H9 (cell line): ENCODE data around the gene PTK6. TPM values are rescaled to one million over a fixed set of nuclear protein-coding genes. Genes with fewer than 3 reads are reported as not detected.

Experiments
- DNase-seq: peaks from one replicate; pipeline ENCODE4 v3.0.0-alpha.2; 2017
- H2AFZ ChIP-seq: one replicate; pipeline ENCODE4 v1.6.1; 2013; ENCODE audit warnings: mild to moderate bottlenecking, low read length, control low read depth, moderate library complexity
- H2AK5ac ChIP-seq: 2 replicates; pipeline ENCODE4 v1.6.1; 2013; ENCODE audit warnings: low read length, control low read depth, mixed read lengths; ENCODE audit not compliant: insufficient read length
- H2BK120ac ChIP-seq: one replicate; pipeline ENCODE4 v1.6.1; 2013; ENCODE audit warnings: low read depth, mild to moderate bottlenecking, low read length, control low read depth, inconsistent platforms; ENCODE audit not compliant: poor library complexity, severe bottlenecking
- H2BK12ac ChIP-seq: 2 replicates; pipeline ENCODE4 v1.6.1; 2013; ENCODE audit warnings: low read length, control low read depth, mixed read lengths, low read depth; ENCODE audit not compliant: insufficient read length
- H2BK15ac ChIP-seq: 2 replicates; pipeline ENCODE4 v1.6.1; 2013; ENCODE audit warnings: low read depth, low read length, control low read depth
- H2BK20ac ChIP-seq: one replicate; pipeline ENCODE4 v1.6.1; 2013; ENCODE audit warnings: low read depth, mild to moderate bottlenecking, low read length, control low read depth, inconsistent platforms; ENCODE audit not compliant: poor library complexity, severe bottlenecking
- H2BK5ac ChIP-seq: 2 replicates; pipeline ENCODE4 v1.6.1; 2013; ENCODE audit warnings: low read length, control low read depth, mixed read lengths; ENCODE audit not compliant: insufficient read length
- H3K14ac ChIP-seq: 2 replicates; pipeline ENCODE4 v1.6.1; 2013; ENCODE audit warnings: low read length, control low read depth; ENCODE audit not compliant: insufficient read depth
- H3K18ac ChIP-seq: 2 replicates; pipeline ENCODE4 v1.6.1; 2013; ENCODE audit warnings: low read depth, mild to moderate bottlenecking, mixed read lengths, low read length, control low read depth; ENCODE audit not compliant: insufficient read length
- H3K23ac ChIP-seq: 2 replicates; pipeline ENCODE4 v1.6.1; 2013; ENCODE audit warnings: low read length, control low read depth, mixed read lengths, low read depth; ENCODE audit not compliant: insufficient read length
- H3K23me2 ChIP-seq: 2 replicates; pipeline ENCODE4 v1.6.1; 2013; ENCODE audit warnings: low read depth, mild to moderate bottlenecking, mixed read lengths, low read length, control low read depth; ENCODE audit not compliant: insufficient read length, poor library complexity, severe bottlenecking
- H3K27ac ChIP-seq: 2 replicates; pipeline ENCODE4 v1.5.1; 2013; ENCODE audit warnings: low read length, control low read depth, mixed read lengths, low read depth; ENCODE audit not compliant: insufficient read length
- H3K27me3 ChIP-seq: 2 replicates; pipeline ENCODE4 v1.6.1; 2013; ENCODE audit warnings: low read length, control low read depth, inconsistent platforms; ENCODE audit not compliant: insufficient read depth
- H3K4ac ChIP-seq: 2 replicates; pipeline ENCODE4 v1.6.1; 2013; ENCODE audit warnings: low read depth, mild to moderate bottlenecking, control low read depth, inconsistent platforms, low read length, moderate library complexity
- H3K4me1 ChIP-seq: 2 replicates; pipeline ENCODE4 v1.6.1; 2013; ENCODE audit warnings: low read length, control low read depth, inconsistent platforms; ENCODE audit not compliant: insufficient read depth
- H3K4me2 ChIP-seq: 2 replicates; pipeline ENCODE4 v1.6.1; 2013; ENCODE audit warnings: low read length, control low read depth, mixed read lengths; ENCODE audit not compliant: insufficient read length, insufficient read depth
- H3K56ac ChIP-seq: 2 replicates; pipeline ENCODE4 v1.6.1; 2013; ENCODE audit warnings: low read depth, mild to moderate bottlenecking, mixed read lengths, low read length, control low read depth; ENCODE audit not compliant: insufficient read length
- H3K79me1 ChIP-seq: 2 replicates; pipeline ENCODE4 v1.6.1; 2013; ENCODE audit warnings: low read depth, mild to moderate bottlenecking, moderate library complexity, low read length, control low read depth, inconsistent platforms; ENCODE audit not compliant: insufficient read depth, poor library complexity, severe bottlenecking
- H3K79me2 ChIP-seq: 2 replicates; pipeline ENCODE4 v1.6.1; 2013; ENCODE audit warnings: low read length, control low read depth, inconsistent platforms; ENCODE audit not compliant: insufficient read depth
- H3K9ac ChIP-seq: 2 replicates; pipeline ENCODE4 v1.6.1; 2013; ENCODE audit warnings: low read length, control low read depth, mixed read lengths; ENCODE audit not compliant: insufficient read length; ENCODE audit errors: extremely low read depth
- H3K9me3 ChIP-seq: one replicate; pipeline ENCODE4 v1.6.1; 2013; ENCODE audit warnings: low read depth, low read length, inconsistent platforms; ENCODE audit not compliant: control insufficient read depth
- H3T11ph ChIP-seq: one replicate; pipeline ENCODE4 v1.6.1; 2013; ENCODE audit warnings: mild to moderate bottlenecking, low read length, control low read depth, inconsistent platforms
- H4K20me1 ChIP-seq: one replicate; pipeline ENCODE4 v1.6.1; 2013; ENCODE audit not compliant: control insufficient read depth, insufficient read length, insufficient read depth
- H4K5ac ChIP-seq: 2 replicates; pipeline ENCODE4 v1.6.1; 2013; ENCODE audit warnings: low read depth, mild to moderate bottlenecking, mixed read lengths, low read length, control low read depth; ENCODE audit not compliant: insufficient read length
- H4K8ac ChIP-seq: replicated peaks from 2 replicates; pipeline ENCODE4 v1.6.1; 2013; ENCODE audit warnings: low read length, control low read depth, mixed read lengths, low read depth; ENCODE audit not compliant: insufficient read length
- H4K91ac ChIP-seq: 2 replicates; pipeline ENCODE4 v1.6.1; 2013; ENCODE audit warnings: low read depth, mild to moderate bottlenecking, moderate library complexity, mixed read lengths, low read length, control low read depth; ENCODE audit not compliant: insufficient read length
- H3K27ac Mint-ChIP-seq, 3 experiments: 2 replicates in 2 of 3; 3 replicates in 1 of 3; pipeline ENCODE4 v1.8.0; 2020 to 2021; ENCODE audit warnings: mixed read lengths in 3 of 3, mild to moderate bottlenecking in 1 of 3, moderate library complexity in 1 of 3
- H3K27me3 Mint-ChIP-seq: 2 replicates; pipeline ENCODE4 v1.8.0; 2021; ENCODE audit warnings: low read depth, mild to moderate bottlenecking, moderate library complexity, mixed read lengths
- H3K36me3 Mint-ChIP-seq, 3 experiments: 2 replicates in 2 of 3; 3 replicates in 1 of 3; pipeline ENCODE4 v1.8.0; 2020 to 2021; ENCODE audit warnings: low read depth in 3 of 3, mixed read lengths in 3 of 3; ENCODE audit not compliant: insufficient read depth in 1 of 3
- H3K4me1 Mint-ChIP-seq, 2 experiments: 2 replicates each; pipeline ENCODE4 v1.8.0; 2020; ENCODE audit warnings: mixed read lengths in 2 of 2
- H3K4me3 Mint-ChIP-seq, 2 experiments: 2 replicates in 1 of 2; 3 replicates in 1 of 2; pipeline ENCODE4 v1.8.0; 2020 to 2021; ENCODE audit warnings: mild to moderate bottlenecking in 2 of 2, mixed read lengths in 2 of 2, moderate library complexity in 1 of 2
- H3K9me3 Mint-ChIP-seq, 2 experiments: 2 replicates in 1 of 2; 3 replicates in 1 of 2; pipeline ENCODE4 v1.8.0; 2020; ENCODE audit warnings: mild to moderate bottlenecking in 2 of 2, mixed read lengths in 2 of 2, moderate library complexity in 1 of 2
- WGBS: extraction: QIAGEN DNeasy Blood & Tissue Kit; methylation state at CpG from one replicate; pipeline ENCODE4 v1.1.7; 2013; ENCODE audit warnings: missing lambda C conversion rate, low lambda C conversion rate, mixed read lengths; ENCODE audit not compliant: insufficient read length; ENCODE audit errors: extremely low coverage; 5-methylcytosine and 5-hydroxymethylcytosine counted together
- total RNA-seq: library from RNA; stranded (reverse); gene quantifications from 2 replicates; pipeline ENCODE4 v1.2.1, GENCODE V29; 2021
- TF ChIP-seq, protein P1 (sequence below): fragments of 200-600 bp; sonication (generic); conservative IDR thresholded peaks from 3 replicates; pipeline ENCODE4 v1.8.0; 2021; ENCODE audit warnings: antibody characterized with exemption, mild to moderate bottlenecking

Gene PTK6
- total RNA-seq, 1 experiment from 2014 or later = 0.46 TPM

DNA sequence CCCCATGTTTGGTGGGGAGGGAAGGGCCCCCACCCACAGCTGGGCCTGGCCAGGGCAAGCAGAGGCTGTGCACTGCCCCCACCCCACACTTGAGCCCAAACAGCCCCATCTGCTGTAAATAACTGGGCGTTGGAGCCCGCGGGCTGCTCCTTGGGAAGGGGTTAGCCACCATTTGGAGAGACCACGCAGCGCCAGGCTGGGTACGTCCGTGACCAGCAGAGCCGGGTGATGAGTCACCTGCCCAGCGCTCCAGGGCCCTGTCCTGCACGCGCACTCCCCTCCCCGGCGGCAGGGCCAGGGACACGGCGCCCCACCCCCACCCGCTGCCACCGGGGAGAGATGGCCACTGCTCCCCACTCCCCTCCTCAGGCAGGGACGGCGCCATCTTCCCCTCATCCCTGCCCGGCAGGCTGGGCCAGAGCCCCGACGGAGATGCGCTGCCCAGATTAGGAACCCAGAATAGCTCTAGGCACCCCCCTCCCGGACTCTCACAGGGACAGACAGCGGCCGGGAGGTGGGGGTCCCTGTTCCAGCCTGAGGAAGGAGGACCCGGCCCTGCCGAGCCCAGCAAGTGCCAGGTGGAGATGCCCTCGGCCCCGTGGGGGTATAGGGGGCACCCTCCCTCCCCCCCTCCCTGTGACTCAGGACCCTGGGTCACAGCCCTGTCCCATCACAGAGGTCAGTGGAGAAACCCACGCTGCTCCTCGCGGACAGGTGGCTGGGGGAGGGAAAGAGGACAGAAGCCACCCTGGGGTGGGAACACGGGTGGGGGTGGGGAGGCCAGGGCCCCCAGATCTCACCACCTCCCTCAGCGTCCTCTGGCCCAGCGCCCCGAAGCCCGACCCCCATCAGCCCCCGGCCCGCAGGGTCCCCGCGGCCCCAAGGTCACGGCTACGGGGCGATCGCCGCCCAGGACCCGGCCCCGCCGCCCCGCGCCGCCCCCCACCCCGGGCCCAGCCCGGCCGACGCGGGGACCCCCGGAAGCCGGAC is 38.9 kb downstream of the PTK6 start:
- Mint-ChIP-seq H3K4me1 (peaks cover 4 to 10% of the 10 kb centered on the region in 2 experiments; a peak in 3 of 4 replicates), H3K4me3 (peak overlapping the region; percentile 47 to 76), H3K36me3 (peaks cover 0 to 6% (median under 1%) of the 10 kb centered on the region in 3 experiments; a peak in 2 of 7 replicates), H3K27me3 (peaks cover 46% of the 10 kb centered on the region), H3K9me3 (no peaks in the 10 kb centered on the region), H3K27ac (no peak overlapping the region)
- WGBS = no CpG with 5 or more reads among the region's 60 CpGs
- Histone ChIP-seq H3K56ac (no peak overlapping the region), H3T11ph (no peak overlapping the region), H4K8ac (no peak overlapping the region), H4K5ac (no peak overlapping the region), H4K91ac (no peak overlapping the region), H3K14ac (no peak overlapping the region), H4K20me1 (peaks cover 2% of the 10 kb centered on the region), H3K4me1 (no peaks in the 10 kb centered on the region), H3K79me2 (no peaks in the 10 kb centered on the region), H2BK120ac (no peak overlapping the region), H3K23me2 (peaks cover 5% of the 10 kb centered on the region), H3K4ac (no peak overlapping the region), H3K27me3 (peaks cover 4% of the 10 kb centered on the region; the same call in 1 of the 2 replicates), H2BK12ac (no peak overlapping the region), H3K9me3 (no peaks in the 10 kb centered on the region), H2AFZ (no peak overlapping the region), H2BK20ac (no peak overlapping the region), H2BK5ac (no peak overlapping the region), H3K4me2 (peak overlapping the region; percentile 27), H3K79me1 (no peaks in the 10 kb centered on the region), H3K9ac (no peak overlapping the region), H3K27ac (no peak overlapping the region), H2BK15ac (no peak overlapping the region), H3K18ac (no peak overlapping the region), H3K23ac (no peak overlapping the region), H2AK5ac (no peak overlapping the region)
- TF ChIP-seq, protein P1, sequence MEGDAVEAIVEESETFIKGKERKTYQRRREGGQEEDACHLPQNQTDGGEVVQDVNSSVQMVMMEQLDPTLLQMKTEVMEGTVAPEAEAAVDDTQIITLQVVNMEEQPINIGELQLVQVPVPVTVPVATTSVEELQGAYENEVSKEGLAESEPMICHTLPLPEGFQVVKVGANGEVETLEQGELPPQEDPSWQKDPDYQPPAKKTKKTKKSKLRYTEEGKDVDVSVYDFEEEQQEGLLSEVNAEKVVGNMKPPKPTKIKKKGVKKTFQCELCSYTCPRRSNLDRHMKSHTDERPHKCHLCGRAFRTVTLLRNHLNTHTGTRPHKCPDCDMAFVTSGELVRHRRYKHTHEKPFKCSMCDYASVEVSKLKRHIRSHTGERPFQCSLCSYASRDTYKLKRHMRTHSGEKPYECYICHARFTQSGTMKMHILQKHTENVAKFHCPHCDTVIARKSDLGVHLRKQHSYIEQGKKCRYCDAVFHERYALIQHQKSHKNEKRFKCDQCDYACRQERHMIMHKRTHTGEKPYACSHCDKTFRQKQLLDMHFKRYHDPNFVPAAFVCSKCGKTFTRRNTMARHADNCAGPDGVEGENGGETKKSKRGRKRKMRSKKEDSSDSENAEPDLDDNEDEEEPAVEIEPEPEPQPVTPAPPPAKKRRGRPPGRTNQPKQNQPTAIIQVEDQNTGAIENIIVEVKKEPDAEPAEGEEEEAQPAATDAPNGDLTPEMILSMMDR = no peak
- peak; percentile 53 for DNase-seq
